ENCODE data around the gene C16orf78.
"Not testable (repeated sequence)": the region's sequence is repeated elsewhere in the genome, so short reads cannot be mapped to it uniquely, and the experiment has no call there.

Gene C16orf78

GRCh38 chr16:49350265-49351095 lies 23.1 kb upstream of the C16orf78 start:
- peak; percentile 12 to 43 for DNase-seq

- no peak for DNase-seq
Measured at GRCh38 chr16:49351096-49351487, 22.5 kb upstream of the C16orf78 start.

- DNase-seq = no peak
Measured at GRCh38 chr16:49352892-49353291, 20.7 kb upstream of the C16orf78 start.

DNA sequence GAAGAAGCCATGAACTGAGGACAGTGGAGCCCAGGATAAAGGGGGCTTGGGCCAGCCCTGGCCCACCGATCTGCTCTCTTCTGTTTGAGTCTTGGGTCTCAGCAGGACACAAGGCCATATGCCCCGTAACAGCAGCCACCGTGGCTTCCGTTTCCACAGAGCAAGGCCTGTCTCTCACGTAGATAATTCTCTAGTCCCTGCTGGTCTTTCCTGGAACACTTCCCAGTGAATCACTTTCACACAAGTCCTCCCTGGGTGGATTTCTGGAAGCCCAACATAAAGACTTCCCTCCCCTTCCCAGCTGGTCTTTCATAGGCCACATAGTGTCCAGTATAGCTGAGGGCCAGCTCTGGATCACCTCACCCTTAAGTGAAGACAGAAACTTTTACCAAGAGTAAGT lies 19.9 kb upstream of the C16orf78 start:
- DNase-seq = no peak

- DNase-seq = no peak
Measured at GRCh38 chr16:49354101-49354500, 19.5 kb upstream of the C16orf78 start.

GRCh38 chr16:49354991-49355390 lies 18.6 kb upstream of the C16orf78 start:
- no peak for DNase-seq

GRCh38 chr16:49355933-49356665 lies 17.5 kb upstream of the C16orf78 start:
- no peak for DNase-seq

GRCh38 chr16:49356728-49357488 lies 16.7 kb upstream of the C16orf78 start:
- DNase-seq = no peak

DNA sequence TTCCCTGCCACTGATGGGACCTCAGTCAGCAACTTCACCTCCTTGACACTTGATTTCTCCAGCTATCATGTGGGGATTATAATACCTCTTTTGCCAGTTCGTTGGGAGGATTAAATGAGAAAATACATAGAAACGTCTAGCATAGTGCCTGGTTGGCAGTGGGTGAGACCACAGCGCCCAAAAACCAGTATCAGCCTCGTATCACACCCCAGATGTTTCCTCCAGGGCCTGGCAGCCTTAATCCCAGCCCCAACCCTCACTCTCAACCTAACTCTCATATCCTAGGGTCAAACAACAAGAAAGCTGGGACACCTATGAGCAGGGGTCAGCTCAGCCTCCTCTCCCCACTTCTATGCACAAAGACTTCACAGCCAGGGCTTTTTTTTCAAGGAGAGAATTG lies 14.0 kb upstream of the C16orf78 start:
- DNase-seq = no peak

DNA sequence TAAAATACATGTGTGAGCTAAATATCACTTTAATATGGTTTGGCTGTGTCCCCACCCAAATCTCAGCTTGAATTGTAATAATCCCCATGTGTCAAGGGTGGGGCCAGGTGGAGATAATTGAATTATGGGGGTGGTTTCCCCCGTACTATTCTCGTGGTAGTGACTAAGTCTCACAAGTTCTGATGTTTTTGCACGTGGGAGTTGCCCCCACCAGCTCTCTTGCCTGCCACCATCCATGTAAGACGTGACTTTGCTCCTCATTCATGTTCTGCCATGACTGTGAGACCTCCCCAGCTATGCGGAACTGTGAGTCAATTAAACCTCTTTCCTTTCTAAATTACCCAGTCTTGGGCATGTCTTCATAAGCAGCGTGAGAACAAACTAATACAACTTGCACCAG lies 11.9 kb upstream of the C16orf78 start:
- DNase-seq = not testable (repeated sequence)

GRCh38 chr16:49362230-49362629 lies 11.4 kb upstream of the C16orf78 start:
- DNase-seq = no peak

GRCh38 chr16:49365711-49366509 lies 7.7 kb upstream of the C16orf78 start:
- no peak for DNase-seq

DNA sequence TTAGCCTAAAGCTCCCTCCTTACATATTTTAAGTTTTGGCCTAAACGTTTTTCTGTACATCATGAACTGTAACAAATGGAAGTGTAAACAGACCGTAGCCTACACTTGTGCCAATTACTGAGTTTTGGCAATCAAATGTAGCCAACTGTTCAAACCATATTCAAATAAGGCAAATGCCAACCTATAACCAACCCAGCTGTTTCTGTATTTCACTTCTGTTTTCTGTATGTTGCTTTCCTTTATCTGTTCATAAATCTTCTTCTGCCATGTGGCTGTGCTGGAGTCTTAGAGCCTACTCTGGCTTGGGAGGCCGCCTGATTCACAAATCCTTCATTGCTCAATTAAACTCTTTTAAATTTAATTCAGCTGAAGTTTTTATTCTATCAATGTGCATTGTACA lies 6.9 kb upstream of the C16orf78 start:
- no peak for DNase-seq

DNA sequence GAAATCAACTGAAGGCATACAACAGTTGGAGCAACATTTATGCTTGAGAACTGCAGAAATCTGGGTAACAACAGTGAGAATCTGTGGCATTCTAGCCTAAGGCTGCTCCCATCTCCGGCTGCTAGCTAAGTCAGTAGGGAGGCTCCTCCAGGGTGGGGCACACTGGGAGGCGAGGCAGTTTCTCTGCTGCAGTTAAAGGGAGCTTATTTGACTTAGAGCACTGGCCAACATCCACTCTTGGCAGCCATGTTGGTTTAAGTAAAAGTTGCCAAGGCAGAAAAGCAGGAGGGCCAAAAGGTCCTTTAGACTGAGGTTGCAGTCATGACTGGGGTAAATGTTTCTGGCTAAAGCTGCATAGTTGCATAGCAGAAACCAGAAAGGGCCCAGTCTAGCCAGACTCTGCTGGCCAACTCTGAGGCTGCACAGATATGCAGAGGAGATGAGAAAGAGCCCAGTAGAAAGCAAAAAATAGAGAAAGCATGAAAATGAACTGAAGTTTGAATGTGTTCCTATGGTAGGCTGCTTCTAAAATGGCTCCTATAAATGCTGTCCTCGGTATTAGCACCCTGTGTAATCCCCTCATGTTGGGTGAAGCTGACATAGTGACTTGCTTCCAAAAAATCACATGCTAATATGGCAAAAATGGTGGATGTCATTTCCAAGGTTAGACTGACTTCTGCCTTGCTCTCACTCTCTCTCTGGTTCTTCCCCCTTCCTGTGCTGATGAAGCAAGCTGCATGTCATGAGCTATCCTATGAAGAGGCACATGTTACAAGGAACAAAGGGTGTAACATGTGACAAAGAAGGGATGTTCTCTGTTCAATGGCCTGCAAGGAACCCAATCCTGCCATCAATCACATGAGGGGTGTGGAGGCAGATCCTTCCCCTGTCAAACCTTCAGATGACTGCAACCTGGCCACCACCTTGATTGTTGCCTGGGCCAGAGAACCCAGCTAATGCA lies 3.7 kb upstream of the C16orf78 start:
- no peak for DNase-seq

DNA sequence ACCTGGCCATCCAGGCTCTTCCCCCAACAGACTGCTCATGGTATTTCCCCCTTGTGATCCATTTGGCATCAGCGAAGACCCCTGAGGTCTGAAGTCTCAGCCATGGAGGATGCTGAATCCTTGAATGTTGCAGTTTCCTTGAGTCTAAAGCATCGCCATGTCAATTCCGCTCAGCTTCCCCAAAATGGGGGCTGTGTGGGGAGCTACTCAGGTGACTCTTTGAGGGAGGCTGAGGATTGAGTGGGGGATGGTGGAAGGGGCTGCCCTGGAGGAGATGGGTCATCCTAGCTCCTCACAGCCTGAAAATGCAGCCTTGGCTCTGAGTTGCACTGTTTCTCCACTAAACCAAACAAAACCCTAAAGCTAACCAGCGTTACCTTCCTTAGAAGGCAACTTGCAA lies 2.6 kb downstream of the C16orf78 start:
- no peak for DNase-seq

- DNase-seq = no peak
Measured at GRCh38 chr16:49377196-49377755, 3.7 kb downstream of the C16orf78 start.

GRCh38 chr16:49378238-49378637 lies 4.6 kb downstream of the C16orf78 start:
- no peak for DNase-seq

DNA sequence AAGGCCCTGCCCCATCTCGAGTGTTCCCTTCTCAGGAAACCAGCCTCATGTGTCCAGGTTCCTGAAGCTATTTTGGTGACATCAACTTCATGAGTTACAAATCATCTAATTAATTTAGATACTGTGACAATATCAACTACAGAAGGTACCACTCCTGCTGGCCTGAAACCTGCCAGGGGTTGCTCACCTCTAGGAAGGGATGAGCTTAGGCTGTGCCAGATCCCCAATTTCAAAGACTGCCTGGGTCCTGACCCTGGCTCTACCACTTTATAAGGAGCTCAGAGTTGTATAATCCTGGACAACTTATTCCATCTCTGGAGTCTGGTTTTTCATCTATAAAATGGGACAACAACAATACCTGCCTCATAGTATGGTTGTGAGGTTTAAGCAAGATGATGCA lies 5.2 kb downstream of the C16orf78 start:
- DNase-seq = no peak

- DNase-seq = peak in 1 of 2 experiments; percentile 8
Measured at GRCh38 chr16:49382916-49383315, 9.3 kb downstream of the C16orf78 start.

- DNase-seq = no peak
Measured at GRCh38 chr16:49395021-49395420, 21.4 kb downstream of the C16orf78 start.

DNA sequence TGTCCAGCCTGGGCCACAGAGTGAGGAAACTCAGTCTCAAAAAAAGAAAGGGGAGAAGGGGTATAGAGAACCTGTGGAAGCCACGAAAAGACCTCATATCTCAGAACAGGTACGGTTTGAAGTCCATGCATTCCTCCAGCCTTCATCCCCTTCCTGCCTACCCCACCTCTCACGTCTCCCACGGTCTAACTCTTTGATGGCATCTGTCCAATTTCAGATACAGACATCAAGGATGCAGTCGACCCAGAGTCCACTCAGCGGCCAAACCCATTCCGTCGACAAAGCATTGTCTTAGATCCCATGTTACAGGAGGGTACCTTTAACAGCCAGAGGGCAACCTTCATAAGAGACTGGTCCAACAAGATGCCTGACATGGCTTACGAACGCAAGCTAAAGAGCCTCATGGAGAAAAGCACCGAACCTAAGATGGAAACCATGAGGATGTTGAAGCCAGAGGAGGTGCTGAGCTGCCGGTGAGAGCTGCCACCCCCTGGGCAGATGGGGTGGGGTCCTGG lies 22.7 kb downstream of the C16orf78 start:
- DNase-seq = no peak

Measured in SHP77 (cell line).